Measurements from ENCODE around the gene LHCGR. TPM values are rescaled to one million over a fixed set of nuclear protein-coding genes. Genes with fewer than 3 reads are reported as not detected.
A peak's percentile ranks its signal among the peaks of the same experiment; 100 is the strongest.

The LHCGR gene
- total and polyA plus RNA-seq, 2 of the 13 experiments (the other 11 are each of a cell fraction or from before 2014, with no cell fraction given), result not detected

DNA sequence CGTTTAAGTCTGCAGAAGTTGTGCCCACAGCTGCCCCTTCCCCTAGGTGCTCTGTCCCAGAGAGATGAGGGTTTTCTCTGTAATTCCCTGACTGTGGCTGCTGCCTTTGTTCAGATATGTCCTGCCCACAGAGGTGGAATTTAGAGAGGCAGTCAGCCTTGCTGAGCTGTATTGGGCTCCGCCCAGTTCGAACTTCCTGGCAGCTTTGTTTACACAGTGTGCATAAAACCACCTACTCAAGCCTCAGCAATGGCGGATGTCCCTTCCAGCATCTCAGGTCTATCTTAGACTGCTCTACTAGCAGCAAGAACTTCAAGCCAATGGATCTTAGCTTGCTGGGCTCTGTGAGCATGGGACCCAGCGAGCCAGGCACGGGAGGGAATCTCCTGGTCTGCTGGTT lies 48.1 kb downstream of the LHCGR start:
- peak; percentile 77 for ATAC-seq
- Histone ChIP-seq H2AFZ (ENCODE audit: low read length) (no peak overlapping the region), H3K4me2 (ENCODE audit: low read depth, low read length) (no peak overlapping the region), H4K20me1 (ENCODE audit: insufficient read depth, low read length) (no peaks in the 10 kb centered on the region), H3K27ac (ENCODE audit: extremely low read length, insufficient read depth, low read length) (no peak overlapping the region), H3K4me3 (replicated peaks in 1 of 3; ENCODE audit: insufficient read depth in 1 of 3, low read depth in 2 of 3, low read length in 3 of 3) (no peak overlapping the region), H3K9ac (ENCODE audit: insufficient read depth, low read depth, low read length) (no peak overlapping the region), H3K4me1 (ENCODE audit: insufficient read depth, low read length) (no peaks in the 10 kb centered on the region), H3K79me2 (ENCODE audit: insufficient read depth, low read length) (no peaks in the 10 kb centered on the region), H3K9me3 (ENCODE audit: low read length) (no peaks in the 10 kb centered on the region), H3K27me3 (ENCODE audit: control insufficient read depth in 1 of 2, insufficient read depth in 2 of 2, low read length in 2 of 2) (peaks cover 0 to 4% of the 10 kb centered on the region in 2 experiments; a peak in 1 of 5 replicates), H3K36me3 (replicated peaks in 1 of 2; ENCODE audit: control insufficient read depth in 1 of 2, insufficient read depth in 2 of 2, low read length in 2 of 2) (no peaks in the 10 kb centered on the region)
- TF ChIP-seq FOXA1 (IDR thresholded peaks at IDR 0.05) (no peak), FOXA1 (CRISPR knock-in tag; IDR thresholded peaks at IDR 0.05) (peak; percentile 70), ZNF33B (CRISPR knock-in tag; IDR thresholded peaks at IDR 0.05) (no peak), CBX5 (CRISPR knock-in tag; IDR thresholded peaks at IDR 0.05; ENCODE audit: borderline replicate concordance) (no peak), ELF3 (CRISPR knock-in tag; IDR thresholded peaks at IDR 0.05) (no peak), FOXA3 (CRISPR knock-in tag; IDR thresholded peaks at IDR 0.05) (0 out of 2 replicates have a peak, but pooled peaks have one; percentile 33), ZNF569 (CRISPR knock-in tag; IDR thresholded peaks at IDR 0.05; ENCODE audit: borderline replicate concordance) (no peak), ZNF331 (CRISPR knock-in tag; IDR thresholded peaks at IDR 0.05) (peak; percentile 82; the same call in 1 of the 2 replicates)
- TF ChIP-seq, protein P1, sequence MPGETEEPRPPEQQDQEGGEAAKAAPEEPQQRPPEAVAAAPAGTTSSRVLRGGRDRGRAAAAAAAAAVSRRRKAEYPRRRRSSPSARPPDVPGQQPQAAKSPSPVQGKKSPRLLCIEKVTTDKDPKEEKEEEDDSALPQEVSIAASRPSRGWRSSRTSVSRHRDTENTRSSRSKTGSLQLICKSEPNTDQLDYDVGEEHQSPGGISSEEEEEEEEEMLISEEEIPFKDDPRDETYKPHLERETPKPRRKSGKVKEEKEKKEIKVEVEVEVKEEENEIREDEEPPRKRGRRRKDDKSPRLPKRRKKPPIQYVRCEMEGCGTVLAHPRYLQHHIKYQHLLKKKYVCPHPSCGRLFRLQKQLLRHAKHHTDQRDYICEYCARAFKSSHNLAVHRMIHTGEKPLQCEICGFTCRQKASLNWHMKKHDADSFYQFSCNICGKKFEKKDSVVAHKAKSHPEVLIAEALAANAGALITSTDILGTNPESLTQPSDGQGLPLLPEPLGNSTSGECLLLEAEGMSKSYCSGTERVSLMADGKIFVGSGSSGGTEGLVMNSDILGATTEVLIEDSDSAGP (CRISPR knock-in tag; IDR thresholded peaks at IDR 0.05; ENCODE audit: borderline replicate concordance), result no peak
- in situ Hi-C loops (cut with HindIII; ENCODE audit: extremely low pct_ligation_motif_present, low pct_unique_long_range_greater_than_20kb) (no loop called here), intact Hi-C loops (cut with micrococcal nuclease; ENCODE audit: unreplicated experiment) (no loop called here)
- ChIA-PET CTCF (ENCODE audit: low intra/inter-chr PET ratio, low total read pairs) (no interaction called here), POLR2A (no interaction called here)
- FAIRE-seq, result no peak
- BruUV-seq (replicated peaks), result no TSS peak
- WGBS (ENCODE audit: low lambda C conversion rate), result 6% methylated on average over 5 of the region's 6 CpGs
- DNase-seq (ENCODE audit: low spot score), result peak; percentile 14

Measured in HepG2 (cell line).